Neutrophil (primary cell): Measurements from ENCODE around the gene MKLN1.

Source experiments
- H3K27ac ChIP-seq: fragments of 200-600 bp; sonication (generic); 2 replicates; pipeline ENCODE4 v1.5.1; 2016; ENCODE audit warnings: mild to moderate bottlenecking, moderate library complexity
- H3K27me3 ChIP-seq: fragments of 200-600 bp; sonication (generic); 2 replicates; pipeline ENCODE4 v1.6.0; 2016; ENCODE audit warnings: mild to moderate bottlenecking
- H3K36me3 ChIP-seq: fragments of 200-600 bp; sonication (generic); 2 replicates; pipeline ENCODE4 v1.5.1; 2017
- H3K4me1 ChIP-seq, 2 experiments: fragments of 200-600 bp in 1 of 2; sonication (generic) in 1 of 2; 1 replicate in 1 of 2; 2 replicates in 1 of 2; pipeline versions ENCODE4 v1.5.1 to v1.6.1; 2013 to 2016; ENCODE audit warnings: low read depth in 1 of 2, low read length in 1 of 2, mild to moderate bottlenecking in 1 of 2, moderate library complexity in 1 of 2; ENCODE audit not compliant: control insufficient read depth in 1 of 2, insufficient read depth in 1 of 2
- H3K4me3 ChIP-seq, 2 experiments: fragments of 200-600 bp in 1 of 2; sonication (generic) in 1 of 2; 1 replicate in 1 of 2; 2 replicates in 1 of 2; pipeline ENCODE4 v1.5.1; 2013 to 2016; ENCODE audit warnings: low read depth in 1 of 2, low read length in 1 of 2, mild to moderate bottlenecking in 1 of 2, moderate library complexity in 1 of 2
- H3K9me3 ChIP-seq: fragments of 200-600 bp; sonication (generic); 2 replicates; pipeline ENCODE4 v1.5.1; 2016
- TF ChIP-seq, protein P1 (sequence below): fragments of 200-600 bp; sonication (generic); IDR thresholded peaks from 2 replicates; pipeline ENCODE4 v1.5.1; 2016; ENCODE audit warnings: antibody characterized with exemption

The MKLN1 gene

DNA sequence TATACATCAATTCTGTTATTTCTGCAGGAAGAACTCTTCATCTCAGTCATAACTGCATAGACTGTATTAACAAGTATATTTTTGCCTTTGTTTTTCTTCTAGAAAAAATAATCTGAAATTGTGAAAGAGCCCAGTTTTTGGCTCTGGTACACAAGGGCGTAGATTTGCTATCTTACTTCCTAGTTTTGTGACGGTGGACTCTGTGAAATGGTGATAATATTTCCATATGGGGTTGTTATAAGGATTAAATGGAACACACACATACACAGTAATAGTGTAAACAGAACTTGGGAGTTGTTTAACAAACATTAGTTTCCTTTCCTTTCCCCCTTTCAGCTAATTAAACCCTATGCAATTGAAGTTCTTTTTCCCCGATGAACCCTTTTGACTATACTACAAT is 108.7 kb downstream of the MKLN1 start:
- no peaks in the 10 kb centered on the region for H3K27me3 ChIP-seq
- TF ChIP-seq, protein P1, sequence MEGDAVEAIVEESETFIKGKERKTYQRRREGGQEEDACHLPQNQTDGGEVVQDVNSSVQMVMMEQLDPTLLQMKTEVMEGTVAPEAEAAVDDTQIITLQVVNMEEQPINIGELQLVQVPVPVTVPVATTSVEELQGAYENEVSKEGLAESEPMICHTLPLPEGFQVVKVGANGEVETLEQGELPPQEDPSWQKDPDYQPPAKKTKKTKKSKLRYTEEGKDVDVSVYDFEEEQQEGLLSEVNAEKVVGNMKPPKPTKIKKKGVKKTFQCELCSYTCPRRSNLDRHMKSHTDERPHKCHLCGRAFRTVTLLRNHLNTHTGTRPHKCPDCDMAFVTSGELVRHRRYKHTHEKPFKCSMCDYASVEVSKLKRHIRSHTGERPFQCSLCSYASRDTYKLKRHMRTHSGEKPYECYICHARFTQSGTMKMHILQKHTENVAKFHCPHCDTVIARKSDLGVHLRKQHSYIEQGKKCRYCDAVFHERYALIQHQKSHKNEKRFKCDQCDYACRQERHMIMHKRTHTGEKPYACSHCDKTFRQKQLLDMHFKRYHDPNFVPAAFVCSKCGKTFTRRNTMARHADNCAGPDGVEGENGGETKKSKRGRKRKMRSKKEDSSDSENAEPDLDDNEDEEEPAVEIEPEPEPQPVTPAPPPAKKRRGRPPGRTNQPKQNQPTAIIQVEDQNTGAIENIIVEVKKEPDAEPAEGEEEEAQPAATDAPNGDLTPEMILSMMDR = no peak
- no peaks in the 10 kb centered on the region for H3K9me3 ChIP-seq
- no peak overlapping the region for H3K4me3 ChIP-seq
- H3K36me3 ChIP-seq = peaks cover 38% of the 10 kb centered on the region
- no peaks in the 10 kb centered on the region for H3K4me1 ChIP-seq
- H3K27ac ChIP-seq = no peak overlapping the region

- Histone ChIP-seq H3K4me3 (no peak overlapping the region), H3K36me3 (peaks cover 43% of the 10 kb centered on the region), H3K4me1 (no peaks in the 10 kb centered on the region), H3K9me3 (no peaks in the 10 kb centered on the region), H3K27me3 (no peaks in the 10 kb centered on the region), H3K27ac (no peak overlapping the region)
- TF ChIP-seq, protein P1 = no peak
These were observed 111.3 kb downstream of the MKLN1 start for GRCh38 chr7:131438969-131439368.

GRCh38 chr7:131443496-131443895 is 115.8 kb downstream of the MKLN1 start:
- peaks cover 49% of the 10 kb centered on the region for H3K36me3 ChIP-seq
- H3K4me1 ChIP-seq = no peaks in the 10 kb centered on the region
- no peak overlapping the region for H3K27ac ChIP-seq
- H3K9me3 ChIP-seq = no peaks in the 10 kb centered on the region
- no peak overlapping the region for H3K4me3 ChIP-seq
- TF ChIP-seq, protein P1 = no peak
- no peaks in the 10 kb centered on the region for H3K27me3 ChIP-seq

DNA sequence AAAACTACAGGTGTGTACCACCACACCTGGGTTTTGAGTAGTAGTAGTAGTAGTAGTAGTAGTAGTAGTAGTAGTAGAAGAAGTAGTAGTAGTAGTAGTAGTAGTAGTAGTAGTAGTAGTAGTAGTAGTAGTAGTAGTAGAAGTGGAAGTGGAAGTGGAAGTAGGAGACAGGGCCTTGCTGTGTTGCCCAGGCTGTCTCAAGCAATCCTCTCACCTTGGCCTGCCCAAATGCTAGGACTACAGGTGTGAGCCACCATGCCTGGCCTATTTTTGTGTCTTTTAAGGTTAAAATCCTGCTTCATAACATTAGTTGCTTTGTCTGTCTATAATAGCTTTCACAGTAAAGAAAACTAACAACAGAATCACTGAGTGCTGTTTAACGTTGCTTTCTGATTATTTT is 117.0 kb downstream of the MKLN1 start:
- H3K27ac ChIP-seq = no peak overlapping the region

DNA sequence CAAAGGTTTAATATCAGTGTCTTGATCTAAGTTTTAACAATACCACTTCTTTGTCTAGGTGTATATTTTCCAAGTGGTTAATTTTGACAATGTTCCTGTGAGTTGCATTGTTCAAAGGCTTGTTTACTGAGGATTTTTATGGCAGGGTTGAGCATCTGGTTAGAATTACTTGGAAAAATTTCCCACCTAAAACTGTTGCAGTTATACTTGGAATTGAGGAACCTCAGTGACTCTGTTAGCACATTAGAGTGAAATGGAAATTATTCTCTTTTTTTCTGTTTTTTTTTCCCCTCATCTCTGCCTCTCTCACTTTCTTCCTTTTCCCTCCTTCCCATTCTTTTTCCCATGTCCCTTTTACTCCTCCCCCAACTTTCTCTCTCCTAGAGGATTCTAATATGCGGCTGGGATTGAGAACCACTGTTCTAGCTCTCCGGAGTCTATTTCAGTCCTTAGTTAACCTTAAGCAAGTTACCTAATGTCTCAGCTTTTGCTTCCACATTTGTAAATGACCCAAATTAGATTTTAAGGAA is 121.8 kb downstream of the MKLN1 start:
- TF ChIP-seq, protein P1 = no peak
- H3K27me3 ChIP-seq = no peaks in the 10 kb centered on the region

More for the DNA sequence above, 117.0 kb downstream of the MKLN1 start:
- Histone ChIP-seq H3K4me3 (no peak overlapping the region), H3K36me3 (peaks cover 49% of the 10 kb centered on the region), H3K9me3 (no peaks in the 10 kb centered on the region), H3K27me3 (no peaks in the 10 kb centered on the region), H3K4me1 (no peaks in the 10 kb centered on the region)
- TF ChIP-seq, protein P1 = no peak

GRCh38 chr7:131454498-131454897 is 126.8 kb downstream of the MKLN1 start:
- Histone ChIP-seq H3K4me3 (no peak overlapping the region), H3K36me3 (peaks cover 21% of the 10 kb centered on the region), H3K27ac (no peak overlapping the region), H3K4me1 (no peaks in the 10 kb centered on the region), H3K9me3 (no peaks in the 10 kb centered on the region), H3K27me3 (no peaks in the 10 kb centered on the region)
- TF ChIP-seq, protein P1 = no peak

More for the DNA sequence above, 121.8 kb downstream of the MKLN1 start:
- Histone ChIP-seq H3K4me1 (no peaks in the 10 kb centered on the region), H3K9me3 (no peaks in the 10 kb centered on the region), H3K36me3 (peaks cover 48% of the 10 kb centered on the region), H3K4me3 (no peak overlapping the region), H3K27ac (no peak overlapping the region)
